Ammon's horn (tissue), 1 donor: ENCODE data around the gene ASB10.

Experiments
- DNase-seq: peaks from one replicate; pipeline ENCODE4 v3.0.0-alpha.2; 2016; ENCODE audit warnings: low spot score

ASB10 gene

DNA sequence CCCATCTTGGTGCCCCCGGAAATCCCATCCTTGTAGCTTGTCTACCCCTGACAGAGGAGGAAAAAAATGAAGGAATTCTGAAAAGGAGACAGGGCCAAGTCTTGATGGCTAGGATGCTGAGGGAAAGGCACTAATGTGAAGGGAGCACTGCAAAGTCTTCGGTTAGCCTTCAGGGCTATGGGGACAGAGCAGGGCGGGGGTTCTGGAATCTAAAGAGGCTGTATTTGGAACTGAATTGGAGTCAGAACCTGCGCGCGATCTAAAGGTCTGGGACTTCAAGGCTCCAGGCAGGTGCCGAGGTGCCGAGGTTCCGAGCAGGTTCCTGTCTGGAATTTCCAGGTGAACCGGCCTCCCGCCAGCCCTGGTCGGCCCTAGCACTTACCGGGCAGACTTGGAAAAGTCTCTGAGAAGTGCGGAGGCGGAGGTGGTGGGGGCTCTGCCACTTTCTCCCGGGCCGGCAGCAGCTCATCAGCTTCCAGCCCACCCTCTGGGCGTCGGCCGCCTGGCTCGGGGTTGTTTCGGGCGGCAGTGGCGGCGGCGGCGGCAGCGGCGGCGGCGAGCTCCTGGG is 20.3 kb downstream of the ASB10 start:
- no peak for DNase-seq

DNA sequence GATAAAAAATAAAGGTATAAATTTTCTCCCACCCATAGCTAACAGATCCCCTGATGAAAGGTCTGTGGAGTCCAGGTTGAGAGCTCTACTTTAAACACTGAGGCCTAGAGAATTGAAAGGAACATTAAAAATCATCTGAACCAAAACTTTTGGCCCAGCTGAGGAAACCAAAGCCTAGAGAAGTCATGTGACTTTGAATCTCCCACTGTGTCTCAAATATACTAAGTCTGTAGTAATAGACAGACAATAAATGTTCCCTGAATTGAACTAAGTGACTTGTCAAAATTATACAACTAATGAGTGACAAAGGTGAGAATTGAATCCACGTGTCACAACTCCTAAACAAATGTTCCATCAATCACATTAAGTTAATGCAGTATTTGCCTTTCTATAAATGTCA is 25.3 kb downstream of the ASB10 start:
- no peak for DNase-seq

DNA sequence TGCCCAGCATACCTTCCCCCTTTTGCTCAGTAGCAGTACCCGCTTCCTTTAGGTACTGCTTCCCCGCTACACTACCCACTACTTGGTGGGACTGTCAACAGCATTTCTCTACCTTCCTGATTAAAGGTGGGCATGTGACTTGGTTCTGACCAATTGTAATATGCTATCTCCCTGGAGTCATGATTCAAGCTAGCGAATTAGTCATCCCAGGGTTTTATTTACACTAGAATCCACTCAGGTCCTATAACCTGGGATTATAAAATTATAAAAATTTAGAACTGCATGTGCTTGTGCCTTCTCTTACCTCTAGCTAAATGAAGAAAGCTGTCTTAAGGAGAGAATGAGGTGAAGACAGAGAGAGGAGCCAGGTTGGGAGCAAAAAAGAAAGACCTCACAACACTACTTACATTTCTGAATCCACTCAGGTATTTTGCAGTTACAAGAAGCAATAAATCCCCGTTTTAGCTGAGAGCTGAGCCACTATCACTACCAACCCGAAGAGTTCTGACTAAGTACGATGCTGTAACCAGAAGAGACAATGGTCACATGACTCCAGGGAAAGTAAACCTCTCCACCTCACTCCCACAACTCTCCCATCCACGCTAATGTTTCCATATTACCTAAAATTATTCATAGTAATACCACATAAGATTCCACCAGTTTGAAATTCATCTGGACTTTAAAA is 29.3 kb downstream of the ASB10 start:
- no peak for DNase-seq

GRCh38 chr7:151152643-151153513 is 34.2 kb downstream of the ASB10 start:
- DNase-seq = no peak

- no peak for DNase-seq
These were observed 36.7 kb downstream of the ASB10 start for GRCh38 chr7:151150388-151150787.

DNA sequence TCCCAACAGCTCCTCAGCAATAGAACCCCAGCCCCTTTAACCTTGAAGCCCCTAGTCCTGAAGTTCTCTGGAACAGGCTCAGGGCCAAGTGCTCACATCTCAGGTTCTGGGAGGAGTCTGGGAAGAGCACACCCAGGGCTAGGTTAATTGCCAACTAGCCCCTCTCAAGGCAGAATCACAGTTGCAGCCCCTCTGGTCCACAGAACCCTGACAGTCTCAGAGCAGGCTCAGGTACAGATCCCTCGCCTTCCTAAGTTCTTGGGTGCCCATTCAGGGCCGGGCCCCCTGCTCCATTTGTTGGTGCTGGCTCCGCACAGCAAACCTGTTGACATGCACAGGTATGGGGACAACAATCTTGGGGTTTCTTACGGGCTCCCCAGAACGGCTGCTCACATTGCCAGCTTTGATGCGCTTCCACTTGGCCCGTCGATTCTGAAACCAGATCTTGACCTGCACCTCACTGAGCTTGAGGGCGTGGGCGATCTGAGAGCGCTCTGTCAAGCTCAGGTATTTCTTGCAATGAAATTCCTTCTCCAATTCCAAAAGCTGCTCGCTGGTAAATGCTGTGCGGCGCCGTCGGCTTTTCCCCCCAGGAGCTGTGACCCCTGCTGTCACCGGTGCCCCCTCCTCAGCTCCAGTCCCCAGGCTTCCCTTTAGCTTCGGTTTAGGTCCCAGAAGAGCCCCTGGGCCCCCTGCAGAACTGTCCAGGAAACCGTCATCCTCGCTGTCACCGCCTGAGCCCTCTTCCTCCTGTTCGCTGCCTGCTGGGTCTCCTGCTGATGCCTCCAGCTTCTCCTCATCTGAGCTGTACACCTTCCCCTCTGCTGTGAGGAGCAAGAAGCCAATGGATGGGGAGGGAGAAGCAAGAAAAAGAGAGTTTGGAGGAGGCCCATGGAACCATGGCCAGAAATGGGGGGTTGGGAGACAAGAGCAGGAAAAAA is 38.5 kb downstream of the ASB10 start:
- DNase-seq = no peak

DNA sequence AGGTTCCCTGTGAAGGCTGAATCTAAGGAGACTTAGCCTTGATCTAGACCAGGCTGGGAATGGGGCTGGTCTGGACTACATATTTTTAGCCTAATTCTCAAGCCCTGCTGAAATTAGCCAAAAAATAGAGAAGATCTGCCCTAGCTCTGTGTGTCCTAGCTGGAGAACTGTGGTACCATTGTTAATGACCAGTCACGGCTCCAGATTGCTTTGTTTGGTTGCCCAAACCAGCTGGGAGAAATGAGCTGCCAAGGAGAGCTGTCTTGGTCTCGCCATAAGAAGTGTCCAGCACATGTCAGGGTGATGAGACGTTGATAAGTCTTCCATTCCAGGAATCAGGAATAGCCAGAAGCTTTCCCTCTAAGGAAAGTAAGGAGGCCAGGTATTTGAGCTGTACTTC is 40.3 kb downstream of the ASB10 start:
- peak; percentile 80 for DNase-seq

DNA sequence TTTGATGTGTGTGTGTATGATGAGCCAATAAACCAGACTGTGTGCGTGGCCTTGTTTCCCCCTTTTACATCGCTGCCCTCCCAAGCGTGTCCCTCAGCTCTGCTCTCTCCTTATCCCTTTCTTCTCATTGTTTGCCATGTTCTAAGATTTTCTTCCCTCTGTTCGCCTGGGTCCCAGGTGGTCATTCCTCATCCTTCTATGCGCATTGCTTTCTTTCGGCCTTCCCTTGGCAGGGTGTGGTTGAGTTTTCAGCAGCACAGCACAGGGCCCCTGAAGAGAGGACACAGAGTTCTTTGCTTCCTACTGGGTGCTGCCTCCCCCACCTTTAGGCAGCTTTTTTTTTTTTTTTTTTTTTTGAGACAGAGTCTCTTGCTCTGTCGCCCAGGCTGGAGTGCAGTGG is 42.7 kb downstream of the ASB10 start:
- no peak for DNase-seq

- no peak for DNase-seq
These were observed 43.6 kb downstream of the ASB10 start for GRCh38 chr7:151143261-151144015.

DNA sequence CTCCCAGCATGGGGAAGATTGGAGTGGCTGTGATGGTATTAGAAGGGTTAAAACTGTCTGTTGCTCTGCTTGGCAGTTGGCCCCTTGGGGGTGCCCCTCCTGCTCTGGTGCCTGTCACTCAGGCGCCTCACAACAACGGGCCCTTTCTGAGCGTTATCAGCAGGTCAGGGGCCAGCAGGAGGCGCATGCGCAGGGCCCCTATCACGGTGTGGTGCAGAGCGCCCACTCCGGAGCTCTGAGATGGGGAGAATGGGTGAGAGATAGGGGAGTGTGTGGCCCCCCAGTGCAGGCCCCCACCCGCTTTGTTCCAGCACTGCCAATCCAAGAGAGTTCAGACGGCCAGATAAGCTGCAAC is 44.4 kb downstream of the ASB10 start:
- DNase-seq = peak; percentile 87

DNA sequence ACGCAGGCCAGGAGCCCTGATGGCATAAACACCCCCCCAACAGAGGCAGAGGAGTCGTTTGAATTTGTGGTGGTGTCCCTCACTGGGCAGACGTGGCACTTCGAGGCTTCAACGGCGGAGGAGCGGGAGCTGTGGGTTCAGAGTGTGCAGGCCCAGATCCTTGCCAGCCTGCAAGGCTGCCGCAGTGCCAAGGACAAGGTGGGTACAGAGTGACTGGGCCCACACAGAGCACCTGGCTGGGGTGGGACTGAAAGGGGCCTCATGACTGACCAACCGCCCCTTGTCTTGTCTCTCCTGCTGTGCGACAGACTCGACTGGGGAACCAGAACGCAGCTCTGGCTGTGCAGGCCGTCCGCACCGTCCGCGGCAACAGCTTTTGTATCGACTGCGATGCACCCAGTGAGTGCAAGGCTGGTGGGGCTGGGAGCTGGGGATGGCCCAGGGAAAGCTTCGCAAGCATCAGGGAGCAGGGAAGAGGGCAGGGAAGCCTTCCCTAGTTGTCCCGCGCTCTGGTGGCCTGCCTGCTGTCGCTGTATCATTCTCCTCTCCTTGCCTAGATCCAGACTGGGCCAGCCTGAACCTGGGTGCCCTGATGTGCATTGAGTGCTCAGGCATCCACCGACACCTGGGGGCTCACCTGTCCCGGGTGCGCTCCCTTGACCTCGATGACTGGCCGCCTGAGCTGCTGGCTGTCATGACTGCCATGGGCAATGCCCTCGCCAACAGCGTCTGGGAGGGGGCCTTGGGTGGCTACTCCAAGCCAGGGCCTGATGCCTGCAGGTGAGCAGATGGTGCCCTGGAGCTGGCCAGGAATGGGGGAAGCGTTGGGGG is 45.0 kb downstream of the ASB10 start:
- DNase-seq = no peak

- no peak for DNase-seq
These were observed 45.7 kb downstream of the ASB10 start for GRCh38 chr7:151141311-151141854.

- DNase-seq = no peak
These were observed 46.2 kb downstream of the ASB10 start for GRCh38 chr7:151140826-151141225.

DNA sequence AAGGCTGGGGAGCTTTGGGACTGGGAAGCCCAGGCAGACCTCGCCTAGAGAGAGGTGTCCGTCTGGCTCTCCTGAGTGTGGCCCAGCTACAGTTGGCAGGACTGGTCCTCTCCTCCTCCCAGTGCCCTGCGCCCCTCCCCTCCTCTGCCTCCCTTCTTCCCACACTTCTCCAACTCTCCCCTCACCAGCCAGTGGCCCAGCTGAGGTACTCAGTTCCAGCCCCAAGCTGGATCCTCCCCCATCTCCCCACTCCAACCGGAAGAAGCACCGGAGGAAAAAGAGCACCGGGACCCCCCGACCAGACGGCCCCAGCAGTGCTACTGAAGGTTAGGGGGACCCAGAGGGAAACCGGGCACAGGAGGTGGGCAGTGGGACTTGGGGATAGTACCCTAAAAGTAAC is 47.3 kb downstream of the ASB10 start:
- DNase-seq = no peak

- no peak for DNase-seq
These were observed 47.8 kb downstream of the ASB10 start for GRCh38 chr7:151139071-151139790.

DNA sequence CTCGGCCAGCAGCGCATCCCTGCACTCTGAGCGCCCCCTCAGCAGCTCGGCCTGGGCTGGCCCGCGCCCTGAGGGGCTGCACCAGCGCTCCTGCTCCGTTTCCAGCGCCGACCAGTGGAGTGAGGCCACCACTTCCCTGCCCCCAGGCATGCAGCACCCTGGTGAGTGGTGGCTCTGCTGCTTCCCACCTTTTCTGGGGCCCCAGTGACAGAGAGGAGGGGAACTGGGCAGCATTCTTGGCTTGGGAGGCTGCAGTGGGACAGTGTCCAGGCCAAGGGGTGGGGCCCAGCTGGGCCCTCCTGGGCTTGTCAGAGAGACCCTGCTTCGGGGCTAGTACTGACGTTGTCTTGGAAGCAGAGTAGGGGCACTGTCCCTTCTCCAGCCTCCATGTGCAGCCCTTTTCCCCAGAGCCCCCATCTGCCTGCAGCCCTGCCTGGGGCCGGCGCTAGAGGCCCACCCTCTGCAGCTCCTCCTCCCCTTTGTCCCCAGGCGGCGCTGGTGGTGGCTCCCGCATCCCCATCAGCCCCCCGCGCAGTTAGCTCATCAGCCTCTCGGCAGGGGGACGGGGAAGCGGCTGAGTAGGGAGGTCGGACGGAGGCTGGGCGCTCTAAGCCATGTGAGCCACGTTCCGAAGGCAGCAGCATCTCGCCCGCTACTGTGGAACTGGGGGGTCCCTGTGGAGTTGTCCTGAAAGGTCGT is 48.7 kb downstream of the ASB10 start:
- no peak for DNase-seq

GRCh38 chr7:151137791-151138152 is 49.3 kb downstream of the ASB10 start:
- DNase-seq = no peak

DNA sequence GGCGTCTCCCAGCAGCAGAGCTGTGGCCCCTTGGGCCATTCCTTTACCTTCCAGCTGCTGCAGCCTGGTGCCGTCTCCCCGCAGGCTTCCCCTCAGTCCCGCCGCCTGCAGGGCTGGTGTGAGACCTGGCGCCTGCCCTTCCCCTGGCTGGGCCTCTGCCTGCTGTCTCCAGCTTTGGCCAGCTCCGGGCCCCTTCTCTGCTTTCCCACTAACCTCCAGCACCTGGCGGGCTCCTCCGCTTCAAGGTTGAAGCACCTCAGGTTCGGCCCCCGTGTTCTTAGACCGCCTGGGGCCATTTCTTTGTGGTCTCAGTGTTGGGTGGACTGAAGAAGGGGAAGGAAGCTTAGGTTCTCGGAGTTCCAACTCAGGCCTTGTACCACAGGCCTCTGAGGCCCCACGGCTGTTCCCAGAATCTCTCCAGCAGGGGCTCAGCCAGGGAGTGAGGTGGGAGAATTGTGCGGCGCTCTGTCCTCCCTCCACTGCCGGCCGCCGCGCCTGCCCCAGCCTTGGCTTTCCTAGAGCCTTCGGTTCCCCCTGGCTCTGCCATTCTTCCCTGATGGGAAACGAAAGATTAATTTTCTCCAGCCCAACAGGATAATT is 49.9 kb downstream of the ASB10 start:
- no peak for DNase-seq
